Neural cell (in vitro differentiated cells): ENCODE data around the gene RASGRP1. TPM values are rescaled to one million over a fixed set of nuclear protein-coding genes. Genes with fewer than 3 reads are reported as not detected.

Experiments
- H2AFZ ChIP-seq: fragments of 200-600, 300-800 bp; sonication (generic), shearing (Covaris generic); 2 replicates; pipeline ENCODE4 v1.6.0; 2014; ENCODE audit warnings: low read depth, mild to moderate bottlenecking, antibody characterized with exemption, low read length, moderate library complexity
- H3F3A ChIP-seq: fragments of 200-600 bp; shearing (Covaris generic); 2 replicates; pipeline ENCODE4 v1.6.1; 2016; ENCODE audit warnings: mild to moderate bottlenecking, moderate library complexity, mixed read lengths, antibody characterized with exemption, low read length; ENCODE audit not compliant: insufficient read depth, poor library complexity, severe bottlenecking
- H3K27ac ChIP-seq: fragments of 200-600, 300-800 bp; sonication (generic), shearing (Covaris generic); 2 replicates; pipeline ENCODE4 v1.5.1; 2014; ENCODE audit warnings: mild to moderate bottlenecking, low read length, moderate library complexity
- H3K27me3 ChIP-seq: fragments of 300-800, 200-600 bp; sonication (generic), shearing (Covaris generic); 2 replicates; pipeline ENCODE4 v1.6.0; 2014; ENCODE audit warnings: mild to moderate bottlenecking, low read depth, low read length, moderate library complexity; ENCODE audit not compliant: insufficient read depth
- H3K36me3 ChIP-seq: fragments of 300-800, 200-600 bp; sonication (generic), shearing (Covaris generic); 2 replicates; pipeline ENCODE4 v1.5.1; 2014; ENCODE audit warnings: mild to moderate bottlenecking, antibody characterized with exemption, low read length, moderate library complexity; ENCODE audit not compliant: insufficient read depth
- H3K4me2 ChIP-seq: fragments of 300-800, 200-600 bp; sonication (generic), shearing (Covaris generic); 2 replicates; pipeline ENCODE4 v1.6.0; 2014; ENCODE audit warnings: mild to moderate bottlenecking, low read length
- H3K4me3 ChIP-seq: fragments of 300-800, 200-600 bp; sonication (generic), shearing (Covaris generic); 2 replicates; pipeline ENCODE4 v1.5.1; 2014; ENCODE audit warnings: mild to moderate bottlenecking, low read length, moderate library complexity
- H3K79me2 ChIP-seq: fragments of 200-600 bp; shearing (Covaris generic); replicated peaks from 2 replicates; pipeline ENCODE4 v1.6.0; 2014; ENCODE audit warnings: mild to moderate bottlenecking, low read length, moderate library complexity; ENCODE audit not compliant: insufficient read depth
- H3K9ac ChIP-seq: fragments of 300-800, 200-600 bp; sonication (generic), shearing (Covaris generic); 2 replicates; pipeline ENCODE4 v1.6.1; 2016; ENCODE audit warnings: mild to moderate bottlenecking, low read length, mixed read lengths
- H3K9me2 ChIP-seq: fragments of 200-600 bp; shearing (Covaris generic); 2 replicates; pipeline ENCODE4 v1.6.1; 2016; ENCODE audit warnings: mild to moderate bottlenecking, low read length, mixed read lengths; ENCODE audit not compliant: insufficient read depth
- H3K9me3 ChIP-seq: fragments of 200-600, 300-800 bp; sonication (generic), shearing (Covaris generic); 2 replicates; pipeline ENCODE4 v1.6.1; 2016; ENCODE audit warnings: mild to moderate bottlenecking, mixed run types, low read length, moderate library complexity, mixed read lengths
- H4K20me1 ChIP-seq: fragments of 200-600 bp; shearing (Covaris generic); 2 replicates; pipeline ENCODE4 v1.6.1; 2016; ENCODE audit warnings: mild to moderate bottlenecking, mixed run types; ENCODE audit not compliant: insufficient read depth
- EP300 ChIP-seq: fragments of 450-650 bp; conservative IDR thresholded peaks from 2 replicates; pipeline ENCODE4 v1.6.1; 2014; ENCODE audit warnings: antibody characterized with exemption, mild to moderate bottlenecking, moderate library complexity; ENCODE audit not compliant: poor library complexity, severe bottlenecking
- EZH2 ChIP-seq: fragments of 200-600, 300-800 bp; shearing (Covaris generic), sonication (generic); IDR thresholded peaks from 2 replicates; pipeline ENCODE4 v1.6.1; 2014; ENCODE audit warnings: antibody characterized with exemption, low read length, borderline replicate concordance, mild to moderate bottlenecking; ENCODE audit not compliant: insufficient read depth, poor library complexity, severe bottlenecking
- MXI1 ChIP-seq: fragments of 450-650 bp; conservative IDR thresholded peaks from 2 replicates; pipeline ENCODE4 v1.6.1; 2014; ENCODE audit warnings: antibody characterized with exemption, mild to moderate bottlenecking; ENCODE audit not compliant: poor library complexity, severe bottlenecking
- POLR2AphosphoS5 ChIP-seq: IDR thresholded peaks from 2 replicates; pipeline ENCODE4 v1.6.1; 2012
- RAD21 ChIP-seq: fragments of 450-650 bp; conservative IDR thresholded peaks from 2 replicates; pipeline ENCODE4 v1.6.1; 2014; ENCODE audit warnings: antibody characterized with exemption, mild to moderate bottlenecking, moderate library complexity
- REST ChIP-seq: IDR thresholded peaks from 2 replicates; pipeline ENCODE4 v1.6.1; 2012; ENCODE audit warnings: borderline replicate concordance
- SMC3 ChIP-seq: fragments of 450-650 bp; conservative IDR thresholded peaks from 2 replicates; pipeline ENCODE4 v1.6.1; 2014; ENCODE audit warnings: antibody characterized with exemption, mild to moderate bottlenecking, moderate library complexity; ENCODE audit not compliant: poor library complexity
- TAF1 ChIP-seq: IDR thresholded peaks from 2 replicates; pipeline ENCODE4 v1.6.1; 2012; ENCODE audit warnings: low read depth
- polyA plus RNA-seq: library from polyadenylated mRNA; depleted of rRNA; stranded (reverse); fragments of >200 nt; gene quantifications from 2 replicates; pipeline ENCODE4 v1.2.3, GENCODE V29; 2014
- TF ChIP-seq, protein P1 (sequence below): fragments of 450-650 bp; IDR thresholded peaks from 2 replicates; pipeline ENCODE4 v1.5.1; 2014; ENCODE audit warnings: antibody characterized with exemption, mild to moderate bottlenecking, moderate library complexity; ENCODE audit not compliant: poor library complexity, severe bottlenecking

RASGRP1 gene
- polyA plus RNA-seq, 1 donor from 2014 or later, result 3.1 TPM

- Histone ChIP-seq H3K9ac (no peak overlapping the region), H3K79me2 (peaks cover 23% of the 10 kb centered on the region), H4K20me1 (no peaks in the 10 kb centered on the region), H3K9me3 (no peaks in the 10 kb centered on the region), H3K27ac (no peak overlapping the region), H3K4me2 (no peak overlapping the region), H3K4me3 (no peak overlapping the region), H3F3A (no peaks in the 10 kb centered on the region), H2AFZ (no peak overlapping the region), H3K9me2 (no peaks in the 10 kb centered on the region), H3K36me3 (no peaks in the 10 kb centered on the region), H3K27me3 (no peaks in the 10 kb centered on the region)
- no peak for TF ChIP-seq POLR2AphosphoS5
- no peak for TF ChIP-seq SMC3
- no peak for TF ChIP-seq EP300
- TF ChIP-seq EZH2, result no peak
- TF ChIP-seq REST, result no peak
- TF ChIP-seq TAF1, result no peak
- TF ChIP-seq, protein P1, sequence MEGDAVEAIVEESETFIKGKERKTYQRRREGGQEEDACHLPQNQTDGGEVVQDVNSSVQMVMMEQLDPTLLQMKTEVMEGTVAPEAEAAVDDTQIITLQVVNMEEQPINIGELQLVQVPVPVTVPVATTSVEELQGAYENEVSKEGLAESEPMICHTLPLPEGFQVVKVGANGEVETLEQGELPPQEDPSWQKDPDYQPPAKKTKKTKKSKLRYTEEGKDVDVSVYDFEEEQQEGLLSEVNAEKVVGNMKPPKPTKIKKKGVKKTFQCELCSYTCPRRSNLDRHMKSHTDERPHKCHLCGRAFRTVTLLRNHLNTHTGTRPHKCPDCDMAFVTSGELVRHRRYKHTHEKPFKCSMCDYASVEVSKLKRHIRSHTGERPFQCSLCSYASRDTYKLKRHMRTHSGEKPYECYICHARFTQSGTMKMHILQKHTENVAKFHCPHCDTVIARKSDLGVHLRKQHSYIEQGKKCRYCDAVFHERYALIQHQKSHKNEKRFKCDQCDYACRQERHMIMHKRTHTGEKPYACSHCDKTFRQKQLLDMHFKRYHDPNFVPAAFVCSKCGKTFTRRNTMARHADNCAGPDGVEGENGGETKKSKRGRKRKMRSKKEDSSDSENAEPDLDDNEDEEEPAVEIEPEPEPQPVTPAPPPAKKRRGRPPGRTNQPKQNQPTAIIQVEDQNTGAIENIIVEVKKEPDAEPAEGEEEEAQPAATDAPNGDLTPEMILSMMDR, result no peak
- no peak for TF ChIP-seq RAD21
- no peak for TF ChIP-seq MXI1
These were observed 100.7 kb downstream of the RASGRP1 start for GRCh38 chr15:38463893-38464292.

DNA sequence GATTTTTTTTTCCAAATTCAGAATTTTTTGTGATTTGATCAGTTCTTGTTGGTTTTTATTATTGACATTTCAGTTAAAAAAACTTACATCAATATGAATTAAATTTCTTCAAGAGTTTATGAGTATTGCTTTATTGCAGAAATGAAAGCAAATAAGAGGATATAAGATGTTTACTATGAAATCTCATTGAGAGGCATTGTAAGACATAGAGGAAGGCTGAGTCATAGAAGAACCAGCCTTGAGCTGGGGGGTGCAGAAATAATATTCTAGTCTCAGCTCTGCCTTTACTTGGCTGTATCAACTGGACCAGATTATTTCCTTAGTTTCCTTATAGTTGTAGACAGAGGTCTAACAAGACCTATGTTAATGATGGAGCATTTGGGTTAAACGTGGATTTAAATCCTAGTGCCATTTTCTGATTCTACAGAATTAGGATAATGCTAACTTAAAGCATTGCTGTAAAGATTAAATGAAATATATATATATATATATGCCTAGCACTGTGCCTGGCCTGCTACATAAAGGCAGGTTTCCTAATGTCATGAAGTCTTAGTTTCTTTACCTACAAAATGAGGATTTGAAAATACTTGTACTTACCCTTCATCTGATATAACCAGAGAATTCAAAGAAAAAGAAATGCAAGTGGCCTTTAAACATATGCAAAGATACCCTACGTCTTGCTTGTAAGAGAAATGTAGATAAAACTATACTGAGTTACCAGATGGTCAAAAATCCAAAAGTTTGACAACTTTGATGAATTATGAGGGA, 103.4 kb downstream of the RASGRP1 start:
- Histone ChIP-seq H3K36me3 (no peaks in the 10 kb centered on the region), H4K20me1 (no peaks in the 10 kb centered on the region)

More for the DNA sequence above, 103.4 kb downstream of the RASGRP1 start:
- Histone ChIP-seq H3K9ac (no peak overlapping the region), H3F3A (no peaks in the 10 kb centered on the region), H3K9me3 (no peaks in the 10 kb centered on the region), H3K27ac (no peak overlapping the region), H2AFZ (no peak overlapping the region), H3K9me2 (no peaks in the 10 kb centered on the region), H3K4me3 (no peak overlapping the region), H3K79me2 (peaks cover 43% of the 10 kb centered on the region), H3K27me3 (no peaks in the 10 kb centered on the region), H3K4me2 (no peak overlapping the region)
- TF ChIP-seq MXI1 (no peak), RAD21 (no peak)
